GM23338 (cell line): Measurements from ENCODE around the gene TASOR.

Experiments used
- CREB1 ChIP-seq: fragments of 250-450 bp; sonication (Bioruptor Pico); IDR thresholded peaks from 2 replicates; pipeline ENCODE4 v1.5.0; 2020; ENCODE audit warnings: low read depth, mild to moderate bottlenecking, moderate library complexity
- CTCF ChIP-seq, 2 experiments: fragments of 200-600 bp in 1 of 2; sonication (generic) in 1 of 2; conservative IDR thresholded peaks; 2 replicates each; pipeline versions ENCODE4 v1.5.1 to v1.6.1; 2016 to 2017; ENCODE audit warnings: antibody characterized with exemption in 2 of 2, low read depth in 2 of 2, mild to moderate bottlenecking in 2 of 2, moderate library complexity in 1 of 2
- EZH2 ChIP-seq: fragments of 200-600 bp; sonication (generic); IDR thresholded peaks from one replicate; pipeline ENCODE4 v1.8.0; 2017; ENCODE audit warnings: antibody characterized with exemption, mild to moderate bottlenecking, low read depth; ENCODE audit not compliant: unreplicated experiment
- JUNB ChIP-seq: IDR thresholded peaks from one replicate; pipeline ENCODE4 v1.6.1; 2016; ENCODE audit warnings: antibody characterized with exemption; ENCODE audit not compliant: unreplicated experiment
- NANOG ChIP-seq: IDR thresholded peaks from 2 replicates; pipeline ENCODE4 v1.6.1; 2016; ENCODE audit warnings: antibody characterized with exemption, borderline replicate concordance
- POLR2AphosphoS5 ChIP-seq: IDR thresholded peaks from 2 replicates; pipeline ENCODE4 v1.6.1; 2016; ENCODE audit warnings: antibody characterized with exemption, low read depth
- REST ChIP-seq: IDR thresholded peaks from one replicate; pipeline ENCODE4 v1.6.1; 2018; ENCODE audit warnings: antibody characterized with exemption; ENCODE audit not compliant: unreplicated experiment
- STAT1 ChIP-seq: IDR thresholded peaks from one replicate; pipeline ENCODE4 v1.6.1; 2016; ENCODE audit warnings: antibody characterized with exemption; ENCODE audit not compliant: unreplicated experiment

DNA sequence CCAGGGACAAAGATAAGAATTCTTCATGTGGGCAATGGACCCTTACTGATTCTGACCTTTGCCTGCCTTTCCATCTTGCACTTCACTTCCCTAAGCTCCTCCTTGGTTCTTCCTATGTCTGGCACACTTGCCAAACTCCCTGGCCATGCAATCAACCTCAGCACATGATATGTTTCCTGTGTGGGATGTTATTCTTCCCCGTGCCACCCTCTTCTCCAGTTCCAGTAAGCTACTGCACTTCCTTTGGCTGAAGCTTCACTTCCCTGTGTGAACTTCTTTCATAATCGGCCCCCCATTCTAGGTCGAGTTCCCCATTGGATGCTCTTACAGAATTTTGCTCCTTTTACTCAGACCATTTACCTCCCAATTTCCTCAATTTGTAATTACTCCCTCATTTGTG, 10.7 kb upstream of the TASOR start:
- TF ChIP-seq REST (no peak), CTCF (conservative IDR thresholded peaks at IDR 0.05; ENCODE audit: low read depth in 2 of 2) (no peak), POLR2AphosphoS5 (no peak), EZH2 (no peak), STAT1 (no peak), CREB1 (CRISPR knock-in tag) (no peak), JUNB (no peak), NANOG (no peak)
